SK-N-SH treated with all-trans-retinoic acid at 6 μM for 48 hours (cell line): ENCODE measurements around the gene TAAR9.

ENCODE experiments used
- ARNTL ChIP-seq: fragments of 450-650 bp; formaldehyde crosslinking; IDR thresholded peaks from 2 replicates; pipeline ENCODE4 v1.5.0; 2020; ENCODE audit warnings: low read depth, mild to moderate bottlenecking, moderate library complexity, borderline replicate concordance
- CSDC2 ChIP-seq: fragments of 250-450 bp; sonication (Bioruptor Pico); IDR thresholded peaks from 2 replicates; pipeline ENCODE4 v1.5.0; 2020; ENCODE audit warnings: mild to moderate bottlenecking, moderate library complexity
- ISL1 ChIP-seq: fragments of 250-450 bp; sonication (Bioruptor Pico); IDR thresholded peaks from 2 replicates; pipeline ENCODE4 v2.1.2; 2022; ENCODE audit warnings: mild to moderate bottlenecking, moderate library complexity
- PATZ1 ChIP-seq: fragments of 250-450 bp; sonication (Bioruptor Pico); IDR thresholded peaks from 2 replicates; pipeline ENCODE4 v1.8.0; 2020; ENCODE audit warnings: mild to moderate bottlenecking, moderate library complexity, borderline replicate concordance
- RARB ChIP-seq: fragments of 250-450 bp; sonication (Bioruptor Pico); IDR thresholded peaks from 2 replicates; pipeline ENCODE4 v1.8.0; 2021; ENCODE audit warnings: mild to moderate bottlenecking, moderate library complexity
- SNAI2 ChIP-seq: fragments of 250-450 bp; sonication (Bioruptor Pico); IDR thresholded peaks from 2 replicates; pipeline ENCODE4 v1.5.0; 2020; ENCODE audit warnings: mild to moderate bottlenecking, moderate library complexity
- ZFP3 ChIP-seq: fragments of 250-450 bp; sonication (Bioruptor Pico); IDR thresholded peaks from 2 replicates; pipeline ENCODE4 v1.5.0; 2020; ENCODE audit warnings: mild to moderate bottlenecking, moderate library complexity
- ZFP30 ChIP-seq: fragments of 450-650 bp; formaldehyde crosslinking; IDR thresholded peaks from 2 replicates; pipeline ENCODE4 v1.5.0; 2022; ENCODE audit warnings: mild to moderate bottlenecking, moderate library complexity
- TF ChIP-seq, protein P1 (sequence below): fragments of 250-450 bp; sonication (Bioruptor Pico); IDR thresholded peaks from 2 replicates; pipeline ENCODE4 v1.5.1; 2020; ENCODE audit warnings: low read depth, mild to moderate bottlenecking, moderate library complexity
- TF ChIP-seq, protein P2 (sequence below): fragments of 250-450 bp; sonication (Bioruptor Pico); IDR thresholded peaks from 2 replicates; pipeline ENCODE4 v1.8.0; 2021; ENCODE audit warnings: low read depth, mild to moderate bottlenecking, moderate library complexity, borderline replicate concordance

- TF ChIP-seq PATZ1 (no peak), RARB (CRISPR knock-in tag) (no peak), CSDC2 (CRISPR knock-in tag) (no peak), SNAI2 (CRISPR knock-in tag) (no peak), ZFP30 (CRISPR knock-in tag) (no peak), ARNTL (CRISPR knock-in tag) (no peak), ISL1 (no peak), ZFP3 (CRISPR knock-in tag) (no peak)
- TF ChIP-seq, protein P1, sequence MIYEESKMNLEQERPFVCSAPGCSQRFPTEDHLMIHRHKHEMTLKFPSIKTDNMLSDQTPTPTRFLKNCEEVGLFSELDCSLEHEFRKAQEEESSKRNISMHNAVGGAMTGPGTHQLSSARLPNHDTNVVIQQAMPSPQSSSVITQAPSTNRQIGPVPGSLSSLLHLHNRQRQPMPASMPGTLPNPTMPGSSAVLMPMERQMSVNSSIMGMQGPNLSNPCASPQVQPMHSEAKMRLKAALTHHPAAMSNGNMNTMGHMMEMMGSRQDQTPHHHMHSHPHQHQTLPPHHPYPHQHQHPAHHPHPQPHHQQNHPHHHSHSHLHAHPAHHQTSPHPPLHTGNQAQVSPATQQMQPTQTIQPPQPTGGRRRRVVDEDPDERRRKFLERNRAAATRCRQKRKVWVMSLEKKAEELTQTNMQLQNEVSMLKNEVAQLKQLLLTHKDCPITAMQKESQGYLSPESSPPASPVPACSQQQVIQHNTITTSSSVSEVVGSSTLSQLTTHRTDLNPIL (CRISPR knock-in tag): no peak
- TF ChIP-seq, protein P2, sequence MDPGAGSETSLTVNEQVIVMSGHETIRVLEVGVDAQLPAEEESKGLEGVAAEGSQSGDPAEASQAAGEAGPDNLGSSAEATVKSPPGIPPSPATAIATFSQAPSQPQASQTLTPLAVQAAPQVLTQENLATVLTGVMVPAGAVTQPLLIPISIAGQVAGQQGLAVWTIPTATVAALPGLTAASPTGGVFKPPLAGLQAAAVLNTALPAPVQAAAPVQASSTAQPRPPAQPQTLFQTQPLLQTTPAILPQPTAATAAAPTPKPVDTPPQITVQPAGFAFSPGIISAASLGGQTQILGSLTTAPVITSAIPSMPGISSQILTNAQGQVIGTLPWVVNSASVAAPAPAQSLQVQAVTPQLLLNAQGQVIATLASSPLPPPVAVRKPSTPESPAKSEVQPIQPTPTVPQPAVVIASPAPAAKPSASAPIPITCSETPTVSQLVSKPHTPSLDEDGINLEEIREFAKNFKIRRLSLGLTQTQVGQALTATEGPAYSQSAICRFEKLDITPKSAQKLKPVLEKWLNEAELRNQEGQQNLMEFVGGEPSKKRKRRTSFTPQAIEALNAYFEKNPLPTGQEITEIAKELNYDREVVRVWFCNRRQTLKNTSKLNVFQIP: no peak
Measured at GRCh38 chr6:132506461-132506860, 31.6 kb upstream of the TAAR9 start.
